ENCODE data around the gene CNGA3.

DNA sequence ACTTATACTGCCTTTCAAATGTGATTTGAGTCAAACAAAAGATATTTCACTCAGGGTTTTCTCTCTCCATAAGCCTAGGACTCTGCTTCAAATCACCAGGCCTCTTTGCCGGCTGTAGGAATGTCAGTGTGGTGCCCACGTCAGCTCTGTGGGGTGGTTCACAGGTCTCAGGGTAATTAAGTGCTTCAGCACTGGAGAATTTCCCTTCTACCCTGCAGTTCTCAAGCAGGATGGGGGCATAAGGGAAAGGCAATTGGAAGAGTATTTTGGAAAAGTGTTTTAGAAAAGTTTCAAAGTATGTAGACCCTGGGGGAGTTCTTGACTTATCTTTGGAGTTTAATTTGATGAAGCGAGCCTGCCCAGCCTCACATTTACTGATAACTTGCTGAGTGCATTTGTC is 9.6 kb downstream of the CNGA3 start:
- TF ChIP-seq, protein P1, sequence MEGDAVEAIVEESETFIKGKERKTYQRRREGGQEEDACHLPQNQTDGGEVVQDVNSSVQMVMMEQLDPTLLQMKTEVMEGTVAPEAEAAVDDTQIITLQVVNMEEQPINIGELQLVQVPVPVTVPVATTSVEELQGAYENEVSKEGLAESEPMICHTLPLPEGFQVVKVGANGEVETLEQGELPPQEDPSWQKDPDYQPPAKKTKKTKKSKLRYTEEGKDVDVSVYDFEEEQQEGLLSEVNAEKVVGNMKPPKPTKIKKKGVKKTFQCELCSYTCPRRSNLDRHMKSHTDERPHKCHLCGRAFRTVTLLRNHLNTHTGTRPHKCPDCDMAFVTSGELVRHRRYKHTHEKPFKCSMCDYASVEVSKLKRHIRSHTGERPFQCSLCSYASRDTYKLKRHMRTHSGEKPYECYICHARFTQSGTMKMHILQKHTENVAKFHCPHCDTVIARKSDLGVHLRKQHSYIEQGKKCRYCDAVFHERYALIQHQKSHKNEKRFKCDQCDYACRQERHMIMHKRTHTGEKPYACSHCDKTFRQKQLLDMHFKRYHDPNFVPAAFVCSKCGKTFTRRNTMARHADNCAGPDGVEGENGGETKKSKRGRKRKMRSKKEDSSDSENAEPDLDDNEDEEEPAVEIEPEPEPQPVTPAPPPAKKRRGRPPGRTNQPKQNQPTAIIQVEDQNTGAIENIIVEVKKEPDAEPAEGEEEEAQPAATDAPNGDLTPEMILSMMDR (IDR thresholded peaks at IDR 0.05) = no peak
- TF ChIP-seq POLR2A (IDR thresholded peaks at IDR 0.05) = no peak
